IMR-90 (cell line): Measurements from ENCODE around the gene NDUFB3.
"Not testable (repeated sequence)": the region's sequence is repeated elsewhere in the genome, so short reads cannot be mapped to it uniquely, and the experiment has no call there.

ENCODE experiments used
- POLR2A ChIP-seq: IDR thresholded peaks from 2 replicates; pipeline ENCODE4 v1.6.1; 2012; ENCODE audit warnings: mild to moderate bottlenecking, low read depth, low read length
- RCOR1 ChIP-seq: IDR thresholded peaks from 2 replicates; pipeline ENCODE4 v1.6.1; 2012; ENCODE audit warnings: mild to moderate bottlenecking, low read length, improper control_type of control experiment; ENCODE audit not compliant: insufficient replicate concordance
- TF ChIP-seq, protein P1 (sequence below): conservative IDR thresholded peaks from 2 replicates; pipeline ENCODE4 v1.5.1; 2012; ENCODE audit warnings: mild to moderate bottlenecking, low read depth, low read length, improper control_type of control experiment
- TF ChIP-seq, protein P2 (sequence below): fragments of 150-350 bp; IDR thresholded peaks from 2 replicates; pipeline ENCODE4 v1.6.1; 2016; ENCODE audit warnings: low read depth, mild to moderate bottlenecking, low read length, moderate library complexity, borderline replicate concordance

DNA sequence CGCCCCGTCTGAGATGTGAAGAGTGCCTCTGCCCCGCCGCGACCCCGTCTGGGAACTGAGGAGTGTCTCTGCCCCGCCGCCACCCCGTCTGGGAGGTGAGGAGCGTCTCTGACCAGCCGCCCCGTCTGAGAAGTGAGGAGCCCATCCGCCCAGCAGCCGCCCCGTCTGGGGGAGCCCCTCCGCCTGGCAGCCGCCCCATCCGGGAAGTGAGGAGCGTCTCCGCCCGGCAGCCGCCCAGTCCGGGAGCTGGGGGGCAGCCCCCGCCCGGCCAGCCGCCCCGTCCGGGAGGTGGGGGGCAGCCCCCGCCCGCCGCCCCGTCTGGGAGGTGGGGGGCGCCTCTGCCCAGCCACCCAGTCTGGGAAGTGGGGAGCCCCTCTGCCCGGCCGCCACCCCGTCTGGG is 29.4 kb upstream of the NDUFB3 start:
- TF ChIP-seq, protein P1, sequence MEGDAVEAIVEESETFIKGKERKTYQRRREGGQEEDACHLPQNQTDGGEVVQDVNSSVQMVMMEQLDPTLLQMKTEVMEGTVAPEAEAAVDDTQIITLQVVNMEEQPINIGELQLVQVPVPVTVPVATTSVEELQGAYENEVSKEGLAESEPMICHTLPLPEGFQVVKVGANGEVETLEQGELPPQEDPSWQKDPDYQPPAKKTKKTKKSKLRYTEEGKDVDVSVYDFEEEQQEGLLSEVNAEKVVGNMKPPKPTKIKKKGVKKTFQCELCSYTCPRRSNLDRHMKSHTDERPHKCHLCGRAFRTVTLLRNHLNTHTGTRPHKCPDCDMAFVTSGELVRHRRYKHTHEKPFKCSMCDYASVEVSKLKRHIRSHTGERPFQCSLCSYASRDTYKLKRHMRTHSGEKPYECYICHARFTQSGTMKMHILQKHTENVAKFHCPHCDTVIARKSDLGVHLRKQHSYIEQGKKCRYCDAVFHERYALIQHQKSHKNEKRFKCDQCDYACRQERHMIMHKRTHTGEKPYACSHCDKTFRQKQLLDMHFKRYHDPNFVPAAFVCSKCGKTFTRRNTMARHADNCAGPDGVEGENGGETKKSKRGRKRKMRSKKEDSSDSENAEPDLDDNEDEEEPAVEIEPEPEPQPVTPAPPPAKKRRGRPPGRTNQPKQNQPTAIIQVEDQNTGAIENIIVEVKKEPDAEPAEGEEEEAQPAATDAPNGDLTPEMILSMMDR = not testable (repeated sequence)
- TF ChIP-seq, protein P2, sequence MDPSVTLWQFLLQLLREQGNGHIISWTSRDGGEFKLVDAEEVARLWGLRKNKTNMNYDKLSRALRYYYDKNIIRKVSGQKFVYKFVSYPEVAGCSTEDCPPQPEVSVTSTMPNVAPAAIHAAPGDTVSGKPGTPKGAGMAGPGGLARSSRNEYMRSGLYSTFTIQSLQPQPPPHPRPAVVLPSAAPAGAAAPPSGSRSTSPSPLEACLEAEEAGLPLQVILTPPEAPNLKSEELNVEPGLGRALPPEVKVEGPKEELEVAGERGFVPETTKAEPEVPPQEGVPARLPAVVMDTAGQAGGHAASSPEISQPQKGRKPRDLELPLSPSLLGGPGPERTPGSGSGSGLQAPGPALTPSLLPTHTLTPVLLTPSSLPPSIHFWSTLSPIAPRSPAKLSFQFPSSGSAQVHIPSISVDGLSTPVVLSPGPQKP = not testable (repeated sequence)
- TF ChIP-seq POLR2A, RCOR1: not testable (repeated sequence)
